Hippocampal formation (tissue), 2 donors: ENCODE results near the gene ST3GAL3.
"Not testable (repeated sequence)": the region's sequence is repeated elsewhere in the genome, so short reads cannot be mapped to it uniquely, and the experiment has no call there.

Source experiments
- DNase-seq, 2 donors: peaks; one replicate each; lab custom pipeline; 2025; lab: John Stamatoyannopoulos, UW

Gene ST3GAL3

GRCh38 chr1:43757343-43758053, 50.2 kb downstream of the ST3GAL3 start:
- DNase-seq = no peak

GRCh38 chr1:43760745-43761317, 53.5 kb downstream of the ST3GAL3 start:
- no peak for DNase-seq

- peak; percentile 72 to 85 for DNase-seq
Observed at GRCh38 chr1:43763497-43763973, 56.2 kb downstream of the ST3GAL3 start.

- no peak for DNase-seq
Observed at GRCh38 chr1:43764581-43764980, 57.2 kb downstream of the ST3GAL3 start.

GRCh38 chr1:43766086-43766784, 58.9 kb downstream of the ST3GAL3 start:
- DNase-seq = no peak

GRCh38 chr1:43766818-43767525, 59.6 kb downstream of the ST3GAL3 start:
- no peak for DNase-seq

GRCh38 chr1:43768168-43768567, 60.8 kb downstream of the ST3GAL3 start:
- no peak for DNase-seq

- no peak for DNase-seq
Observed at GRCh38 chr1:43769350-43769908, 62.1 kb downstream of the ST3GAL3 start.

- DNase-seq = no peak
Observed at GRCh38 chr1:43770111-43770510, 62.8 kb downstream of the ST3GAL3 start.

GRCh38 chr1:43772978-43773377, 65.6 kb downstream of the ST3GAL3 start:
- DNase-seq = no peak

- DNase-seq = no peak
Observed at GRCh38 chr1:43773821-43774220, 66.5 kb downstream of the ST3GAL3 start.

GRCh38 chr1:43774359-43774758, 67.0 kb downstream of the ST3GAL3 start:
- no peak for DNase-seq

GRCh38 chr1:43776043-43776761, 68.9 kb downstream of the ST3GAL3 start:
- DNase-seq = no peak

- not testable (repeated sequence) for DNase-seq
Observed at GRCh38 chr1:43777916-43778315, 70.6 kb downstream of the ST3GAL3 start.

- no peak for DNase-seq
Observed at GRCh38 chr1:43779266-43779665, 71.9 kb downstream of the ST3GAL3 start.

GRCh38 chr1:43779805-43780403, 72.6 kb downstream of the ST3GAL3 start:
- DNase-seq = no peak

- DNase-seq = no peak
Observed at GRCh38 chr1:43781574-43781973, 74.2 kb downstream of the ST3GAL3 start.

GRCh38 chr1:43783096-43783670, 75.8 kb downstream of the ST3GAL3 start:
- DNase-seq = no peak

GRCh38 chr1:43783671-43784205, 76.4 kb downstream of the ST3GAL3 start:
- DNase-seq = no peak
